Gastrocnemius medialis (tissue), 4 donors: ENCODE results near the gene BBS9.

Experiments
- POLR2A ChIP-seq, 2 donors: fragments of 450-650 bp; IDR thresholded peaks; one replicate each; pipeline ENCODE4 v1.6.1; 2017; ENCODE audit warnings: antibody characterized with exemption in 2 of 2, mild to moderate bottlenecking in 2 of 2, moderate library complexity in 2 of 2
- TF ChIP-seq, protein P1 (sequence below), 5 experiments: fragments of 450-650 bp in 3 of 5; fragments of 200-600 bp in 2 of 5; sonication (generic) in 2 of 5; IDR thresholded peaks in 4 of 5; conservative IDR thresholded peaks in 1 of 5; 1 replicate in 4 of 5; 2 replicates in 1 of 5; pipeline ENCODE4 v1.5.1; 2016 to 2019; ENCODE audit warnings: antibody characterized with exemption in 5 of 5, mild to moderate bottlenecking in 3 of 5, moderate library complexity in 3 of 5

DNA sequence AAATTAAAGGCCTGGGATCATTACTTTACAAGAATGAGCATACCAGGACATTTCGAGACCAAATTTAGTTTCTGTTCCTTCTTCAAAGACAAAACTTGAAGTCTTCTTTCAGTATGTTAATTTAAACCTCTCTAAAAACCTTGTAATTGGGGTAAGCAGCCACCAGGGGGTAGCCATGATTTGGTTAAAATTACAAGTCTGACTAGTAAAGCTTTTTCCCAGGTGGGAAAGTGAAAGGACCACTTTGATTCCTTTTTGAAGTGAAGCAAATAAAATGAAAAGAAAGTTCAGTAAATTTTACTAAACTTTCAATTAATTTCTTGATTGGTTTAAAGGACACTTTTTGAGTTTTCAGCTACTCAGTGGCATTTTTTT lies 294.3 kb downstream of the BBS9 start:
- TF ChIP-seq, protein P1, sequence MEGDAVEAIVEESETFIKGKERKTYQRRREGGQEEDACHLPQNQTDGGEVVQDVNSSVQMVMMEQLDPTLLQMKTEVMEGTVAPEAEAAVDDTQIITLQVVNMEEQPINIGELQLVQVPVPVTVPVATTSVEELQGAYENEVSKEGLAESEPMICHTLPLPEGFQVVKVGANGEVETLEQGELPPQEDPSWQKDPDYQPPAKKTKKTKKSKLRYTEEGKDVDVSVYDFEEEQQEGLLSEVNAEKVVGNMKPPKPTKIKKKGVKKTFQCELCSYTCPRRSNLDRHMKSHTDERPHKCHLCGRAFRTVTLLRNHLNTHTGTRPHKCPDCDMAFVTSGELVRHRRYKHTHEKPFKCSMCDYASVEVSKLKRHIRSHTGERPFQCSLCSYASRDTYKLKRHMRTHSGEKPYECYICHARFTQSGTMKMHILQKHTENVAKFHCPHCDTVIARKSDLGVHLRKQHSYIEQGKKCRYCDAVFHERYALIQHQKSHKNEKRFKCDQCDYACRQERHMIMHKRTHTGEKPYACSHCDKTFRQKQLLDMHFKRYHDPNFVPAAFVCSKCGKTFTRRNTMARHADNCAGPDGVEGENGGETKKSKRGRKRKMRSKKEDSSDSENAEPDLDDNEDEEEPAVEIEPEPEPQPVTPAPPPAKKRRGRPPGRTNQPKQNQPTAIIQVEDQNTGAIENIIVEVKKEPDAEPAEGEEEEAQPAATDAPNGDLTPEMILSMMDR (IDR thresholded peaks at IDR 0.05 in 4 of 5, conservative IDR thresholded peaks at IDR 0.05 in 1 of 5): peak in 4 of 5 experiments; percentile 7 to 51 (median 26)
- TF ChIP-seq POLR2A (IDR thresholded peaks at IDR 0.05): no peak
